Stimulated activated CD4-positive, alpha-beta T cell treated with anti-CD3 and anti-CD28 coated beads, Interleukin-15, amount 100 ng/mL, for 48 hours (primary cell): Measurements from ENCODE around the gene SLC51A.
"Not testable (repeated sequence)": the region's sequence is repeated elsewhere in the genome, so short reads cannot be mapped to it uniquely, and the experiment has no call there.

Experiments
- DNase-seq, 2 donors: peaks; one replicate each; pipeline ENCODE4 v3.0.0-alpha.2; 2020; ENCODE audit warnings: low read depth in 2 of 2

Gene SLC51A

DNA sequence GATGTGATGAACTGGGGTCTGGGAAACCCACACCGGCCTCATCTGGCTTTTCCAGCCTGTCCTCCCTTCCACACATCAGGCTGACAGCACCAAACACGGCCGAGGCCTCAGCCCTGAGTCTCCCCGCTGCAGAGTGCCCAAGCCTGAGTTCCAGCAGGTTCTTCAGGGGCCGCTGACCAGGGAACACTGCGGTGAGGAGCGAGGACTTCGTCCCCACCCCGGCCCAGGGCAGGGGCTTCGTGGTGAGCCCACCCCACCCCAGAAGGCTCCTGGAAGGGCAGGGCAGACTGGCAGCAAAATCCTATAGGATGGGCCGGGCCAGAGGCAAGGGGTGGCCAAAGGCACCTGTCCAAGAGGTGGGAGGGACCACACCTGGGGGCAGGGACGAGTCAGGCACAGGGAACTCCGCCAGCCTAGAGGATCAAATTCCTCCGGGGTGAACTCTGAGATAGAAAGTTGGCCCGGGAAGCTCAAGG is at the start of gene SLC51A:
Gene SLC51A, plus strand, starts transcription at position 446 of the 476 bp plus-strand sequence. CDS start 179 bp downstream, outside the sequence.
- no peak for DNase-seq

- peak in 1 of 2 donors; percentile 22 for DNase-seq
These were observed 49.6 kb upstream of the SLC51A start for GRCh38 chr3:196166741-196167140.

GRCh38 chr3:196168808-196169391 is 47.4 kb upstream of the SLC51A start:
- DNase-seq, result no peak

DNA sequence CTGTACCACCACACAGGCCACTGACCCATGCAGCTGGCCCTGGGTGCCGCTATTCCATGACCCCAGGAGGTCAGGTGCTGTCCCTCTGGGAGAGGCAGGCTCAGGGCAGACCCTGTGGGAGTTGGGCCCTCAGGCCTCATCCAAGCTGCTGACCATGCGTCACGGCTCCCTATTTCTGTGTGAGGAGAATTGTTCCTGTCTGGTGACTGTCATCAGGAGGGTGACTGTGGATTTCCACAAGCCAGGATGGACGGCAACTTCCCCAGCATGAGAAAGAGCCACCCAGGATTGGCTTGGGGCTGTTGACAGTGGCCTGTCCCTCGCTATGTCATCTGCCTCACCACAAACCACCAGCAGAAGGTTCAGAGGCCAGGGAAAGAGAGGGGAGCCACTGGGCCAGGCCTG is 46.5 kb upstream of the SLC51A start:
- DNase-seq, result no peak

DNA sequence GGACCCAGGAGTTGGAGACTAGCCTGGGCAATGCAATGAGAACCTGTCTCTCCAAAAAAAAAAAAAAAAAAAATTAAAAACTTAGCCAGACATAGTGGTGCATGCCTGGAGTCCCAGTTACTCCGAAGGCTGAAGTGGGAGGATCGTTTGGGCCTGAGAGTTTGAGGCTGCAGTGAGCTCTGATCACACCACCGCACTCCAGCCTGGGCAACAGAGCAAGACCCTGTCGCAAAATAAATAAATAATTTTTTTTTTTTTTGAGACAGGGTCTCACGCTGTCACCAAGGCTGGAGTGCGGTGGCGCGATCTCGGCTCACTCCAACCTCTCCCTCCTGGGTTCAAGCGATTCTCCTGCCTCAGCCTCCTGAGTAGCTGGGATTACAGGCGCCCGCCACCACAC is 46.0 kb upstream of the SLC51A start:
- not testable (repeated sequence) for DNase-seq

GRCh38 chr3:196174652-196175051 is 41.7 kb upstream of the SLC51A start:
- no peak for DNase-seq

DNA sequence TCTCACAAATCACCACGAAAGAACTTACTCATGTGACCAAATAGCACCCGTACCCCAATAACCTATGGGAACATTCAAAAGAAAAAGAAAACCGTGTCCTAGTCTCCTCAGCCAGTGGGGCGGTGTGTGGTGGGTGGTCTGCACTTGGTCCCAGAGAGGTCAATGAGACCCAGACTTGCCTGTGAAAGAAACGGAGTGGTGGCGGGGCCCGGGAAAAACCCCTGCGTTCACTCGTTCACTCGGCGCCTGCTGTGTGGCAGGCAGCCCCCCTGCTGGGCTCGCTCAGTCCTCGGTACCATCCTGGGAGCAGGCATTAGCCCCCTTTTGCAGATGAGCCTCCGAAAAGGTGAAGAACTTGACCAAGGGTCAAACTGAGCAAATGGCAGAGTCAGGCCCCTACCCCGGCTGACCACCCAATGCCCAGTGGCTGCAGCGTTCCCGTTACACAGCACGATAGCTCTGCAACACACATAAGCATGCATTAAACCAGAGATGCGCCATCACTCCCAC is 41.2 kb upstream of the SLC51A start:
- DNase-seq, result no peak

- no peak for DNase-seq
These were observed 40.6 kb upstream of the SLC51A start for GRCh38 chr3:196175722-196176121.

DNA sequence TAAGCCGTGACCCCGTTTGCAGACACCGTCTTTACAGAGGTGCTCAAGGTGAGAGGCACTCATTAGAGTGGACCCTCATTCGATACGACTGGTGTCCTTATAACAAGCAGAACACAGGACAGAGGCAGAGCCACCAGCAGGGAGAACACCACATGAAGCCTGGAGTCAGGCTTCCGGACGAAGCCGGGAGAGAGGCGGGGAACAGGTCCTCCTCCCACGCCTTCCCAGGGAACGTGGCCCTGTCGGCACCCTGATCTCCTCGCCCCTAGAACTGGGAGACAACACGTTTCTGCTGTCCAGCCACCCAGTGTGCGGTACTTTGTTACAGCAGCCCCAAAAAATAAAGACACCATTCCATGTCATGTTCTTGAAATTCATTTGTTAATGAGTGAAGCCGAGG is 38.8 kb upstream of the SLC51A start:
- DNase-seq, result no peak

DNA sequence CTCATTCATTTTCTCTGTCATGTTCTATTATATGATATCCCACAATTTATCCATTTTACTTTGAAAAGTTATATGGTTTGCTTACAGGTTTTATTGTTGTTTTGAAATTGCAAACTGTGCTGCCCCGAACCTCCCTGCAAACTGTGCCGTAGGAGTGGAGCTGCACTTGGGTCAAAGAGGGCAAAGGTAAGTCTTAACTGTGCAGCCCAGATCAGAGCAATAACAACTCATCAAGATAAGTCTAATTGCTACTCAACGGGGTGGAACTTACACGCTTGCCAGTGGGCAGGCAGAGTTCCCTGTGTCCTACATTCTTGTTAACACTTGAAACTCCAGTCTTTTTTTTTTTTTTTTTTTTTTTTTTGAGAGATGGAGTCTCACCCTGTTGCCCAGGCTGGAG is 38.4 kb upstream of the SLC51A start:
- DNase-seq, result no peak

DNA sequence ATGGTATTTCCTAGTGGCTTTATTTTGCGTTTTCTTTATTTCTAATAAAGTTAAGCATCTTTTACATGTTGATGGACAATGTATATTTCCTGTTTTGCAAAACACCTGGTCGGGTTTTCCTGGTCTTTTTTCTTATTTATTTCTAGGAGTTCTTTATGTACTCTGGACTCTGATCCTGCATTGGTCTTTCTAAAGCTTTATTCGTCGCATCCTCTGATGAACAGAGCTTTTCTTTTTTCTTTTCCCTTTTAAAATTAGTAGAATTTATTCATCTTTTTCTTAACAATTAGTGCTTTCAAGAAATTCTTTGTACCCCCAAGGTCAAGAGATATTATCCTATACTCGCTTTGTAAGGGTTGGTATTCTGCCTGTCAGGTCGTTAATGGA is 37.3 kb upstream of the SLC51A start:
- DNase-seq, result no peak

- peak; percentile 76 to 83 for DNase-seq
These were observed 36.7 kb upstream of the SLC51A start for GRCh38 chr3:196179380-196180308.

DNA sequence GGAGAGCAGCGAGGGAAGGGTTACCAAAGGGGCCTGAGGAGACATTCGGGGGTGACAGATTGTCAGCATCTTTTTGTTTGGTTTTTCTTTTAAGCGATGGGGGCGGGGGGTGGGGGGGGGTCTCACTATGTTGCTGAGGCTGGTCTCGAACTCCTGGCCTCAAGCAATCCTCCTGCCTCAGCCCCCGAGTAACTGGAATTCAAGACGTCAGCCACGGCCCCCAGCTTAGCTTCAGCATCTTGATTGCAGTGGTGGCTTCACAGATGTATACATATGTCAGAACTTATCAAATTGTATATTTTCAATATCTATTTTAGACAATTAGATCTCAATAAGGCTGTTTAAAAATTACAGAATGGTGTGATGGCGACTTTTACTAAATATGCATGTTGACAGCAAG is 36.0 kb upstream of the SLC51A start:
- no peak for DNase-seq

DNA sequence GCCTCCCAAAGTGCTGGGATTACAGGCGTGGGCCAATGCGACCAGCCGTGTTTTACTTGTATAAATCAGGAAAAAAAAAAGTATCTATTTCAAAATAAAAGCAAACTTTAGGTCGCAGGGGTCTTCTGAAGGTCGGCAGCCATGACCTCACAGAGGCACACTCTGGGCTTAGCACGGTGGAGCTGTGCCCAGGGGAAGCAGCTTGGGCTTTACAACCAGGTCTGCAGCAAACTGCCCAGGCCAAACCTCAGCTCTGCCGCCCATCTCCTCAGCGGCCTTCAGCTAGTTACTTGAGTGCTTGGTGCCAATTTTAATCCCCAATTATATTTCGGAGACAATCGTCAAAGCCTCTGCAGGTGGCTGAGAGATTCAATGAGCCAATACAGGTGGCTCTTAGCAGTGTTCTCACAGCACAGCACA is 35.2 kb upstream of the SLC51A start:
- DNase-seq, result no peak

DNA sequence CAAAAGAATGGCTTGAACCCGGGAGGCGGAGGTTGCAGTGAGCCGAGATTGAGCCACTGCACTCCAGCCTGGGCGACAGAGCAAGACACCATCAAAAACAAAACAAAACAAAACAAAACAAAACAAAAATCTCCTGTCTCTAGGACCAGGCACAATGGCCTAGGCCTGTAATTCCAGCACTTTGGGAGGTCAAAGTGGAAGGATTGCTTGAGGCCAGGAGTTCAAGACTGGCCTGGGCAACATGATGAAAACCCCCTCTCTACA is 32.2 kb upstream of the SLC51A start:
- DNase-seq, result not testable (repeated sequence)

DNA sequence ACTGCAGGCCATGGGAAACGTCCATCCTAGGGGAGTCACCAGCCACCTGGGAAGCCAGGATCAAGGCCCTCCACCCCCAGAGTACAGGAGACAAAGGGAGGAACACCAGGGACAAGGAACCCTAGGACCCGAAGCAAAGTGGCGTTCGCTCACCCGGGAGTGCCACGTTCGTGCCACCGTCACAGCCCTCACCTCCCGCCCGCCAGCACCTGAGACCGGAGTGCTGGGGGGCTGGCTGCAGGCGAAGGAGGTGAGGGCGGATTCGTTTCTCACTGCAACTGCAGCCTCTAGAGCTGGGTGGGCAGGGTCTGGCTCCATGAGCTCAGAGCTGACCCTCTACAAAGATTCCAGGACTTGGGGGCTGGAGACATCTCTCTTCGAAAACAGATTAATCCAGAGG is 31.5 kb upstream of the SLC51A start:
- no peak for DNase-seq

GRCh38 chr3:196186651-196187573 is 29.4 kb upstream of the SLC51A start:
- DNase-seq, result no peak

- DNase-seq, result no peak
These were observed 26.6 kb upstream of the SLC51A start for GRCh38 chr3:196189566-196190347.

DNA sequence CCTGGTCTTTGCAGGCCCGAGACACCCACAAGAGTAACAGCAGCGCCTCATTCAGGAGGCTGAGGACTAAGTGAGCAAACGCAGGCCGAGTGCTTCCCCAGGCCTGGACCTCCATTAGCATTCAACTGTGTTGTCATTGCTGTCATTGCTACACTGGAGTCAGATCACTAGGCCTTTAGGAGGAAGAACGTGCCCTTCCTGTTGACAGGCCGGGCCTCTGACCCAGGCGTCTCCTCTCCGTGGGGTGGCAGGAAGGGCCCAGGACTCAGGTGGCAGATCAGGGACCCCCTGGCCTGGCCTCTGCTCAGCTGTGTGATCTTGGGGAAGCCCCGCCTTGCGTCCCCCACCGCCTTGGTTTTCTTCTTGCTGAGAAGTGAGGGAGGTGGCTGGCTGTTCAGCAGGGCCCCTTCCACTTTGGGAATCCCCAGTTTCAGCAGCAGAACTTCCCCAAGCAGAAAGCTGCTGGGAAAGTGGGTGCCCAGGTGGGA is 24.3 kb upstream of the SLC51A start:
- no peak for DNase-seq

DNA sequence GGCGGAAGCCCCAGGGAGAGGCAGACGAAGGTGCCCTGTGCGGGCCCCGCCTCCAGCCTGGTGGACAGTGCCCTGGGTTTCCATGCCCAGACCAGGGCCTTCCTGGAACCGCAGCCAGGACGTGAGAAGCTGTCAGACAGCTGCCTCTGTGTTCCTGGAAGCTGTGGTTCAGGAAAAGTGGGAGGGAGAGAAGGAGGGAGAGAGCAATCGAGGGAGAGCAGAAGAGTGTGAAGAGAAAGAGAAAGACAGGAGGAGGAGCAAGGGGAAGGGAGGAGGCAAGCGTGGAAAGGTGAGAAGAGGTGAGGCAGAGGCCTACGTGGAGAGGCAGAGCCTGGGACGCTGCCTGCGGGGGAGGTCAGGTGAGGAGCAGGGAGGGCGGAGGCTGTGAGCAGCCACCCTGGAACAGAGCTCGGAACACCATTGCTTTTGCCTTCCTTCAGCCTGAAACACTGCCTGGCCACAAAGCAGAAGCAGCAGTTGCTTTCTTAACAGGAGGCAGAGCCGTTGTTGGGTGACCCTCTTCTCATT is 23.7 kb upstream of the SLC51A start:
- DNase-seq, result no peak
